Measurements from ENCODE around the gene SYT1. TPM values are rescaled to one million over a fixed set of nuclear protein-coding genes. Genes with fewer than 3 reads are reported as not detected.

The SYT1 gene
- total RNA-seq, 4 donors from 2014 or later, result 1.1 to 3.7 (median 1.9) TPM

DNA sequence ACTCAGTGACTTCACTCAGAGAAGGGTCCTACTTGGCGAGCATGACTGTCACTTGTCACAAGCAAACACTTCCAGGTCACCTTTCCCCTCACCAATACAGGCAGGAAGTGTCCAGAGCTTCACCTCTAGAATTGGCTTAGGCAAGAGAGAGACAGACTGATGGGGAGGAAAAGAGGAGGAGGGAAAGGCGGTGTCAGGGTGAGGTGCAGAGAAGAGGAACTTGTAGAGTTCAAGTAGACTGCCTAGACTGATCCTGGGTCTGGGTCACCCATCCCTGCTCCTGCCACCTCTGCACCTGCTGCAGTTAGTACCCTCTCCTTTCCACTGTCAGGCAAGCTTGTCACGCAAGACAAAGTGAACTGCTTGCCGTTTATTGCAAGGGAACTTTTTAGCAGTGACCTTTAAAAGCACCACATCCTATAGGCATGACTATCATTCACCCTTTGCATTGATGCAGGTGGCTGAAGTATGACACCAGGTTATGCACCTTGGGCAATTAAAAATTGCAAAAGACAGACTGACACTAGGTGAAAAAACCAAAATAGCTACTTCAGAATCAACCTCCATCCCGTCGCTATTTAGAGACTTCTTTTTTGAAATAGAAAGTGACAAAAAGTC, 292.4 kb downstream of the SYT1 start:
- TF ChIP-seq, protein P1, sequence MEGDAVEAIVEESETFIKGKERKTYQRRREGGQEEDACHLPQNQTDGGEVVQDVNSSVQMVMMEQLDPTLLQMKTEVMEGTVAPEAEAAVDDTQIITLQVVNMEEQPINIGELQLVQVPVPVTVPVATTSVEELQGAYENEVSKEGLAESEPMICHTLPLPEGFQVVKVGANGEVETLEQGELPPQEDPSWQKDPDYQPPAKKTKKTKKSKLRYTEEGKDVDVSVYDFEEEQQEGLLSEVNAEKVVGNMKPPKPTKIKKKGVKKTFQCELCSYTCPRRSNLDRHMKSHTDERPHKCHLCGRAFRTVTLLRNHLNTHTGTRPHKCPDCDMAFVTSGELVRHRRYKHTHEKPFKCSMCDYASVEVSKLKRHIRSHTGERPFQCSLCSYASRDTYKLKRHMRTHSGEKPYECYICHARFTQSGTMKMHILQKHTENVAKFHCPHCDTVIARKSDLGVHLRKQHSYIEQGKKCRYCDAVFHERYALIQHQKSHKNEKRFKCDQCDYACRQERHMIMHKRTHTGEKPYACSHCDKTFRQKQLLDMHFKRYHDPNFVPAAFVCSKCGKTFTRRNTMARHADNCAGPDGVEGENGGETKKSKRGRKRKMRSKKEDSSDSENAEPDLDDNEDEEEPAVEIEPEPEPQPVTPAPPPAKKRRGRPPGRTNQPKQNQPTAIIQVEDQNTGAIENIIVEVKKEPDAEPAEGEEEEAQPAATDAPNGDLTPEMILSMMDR (IDR thresholded peaks at IDR 0.05; ENCODE audit: low read depth), result no peak

DNA sequence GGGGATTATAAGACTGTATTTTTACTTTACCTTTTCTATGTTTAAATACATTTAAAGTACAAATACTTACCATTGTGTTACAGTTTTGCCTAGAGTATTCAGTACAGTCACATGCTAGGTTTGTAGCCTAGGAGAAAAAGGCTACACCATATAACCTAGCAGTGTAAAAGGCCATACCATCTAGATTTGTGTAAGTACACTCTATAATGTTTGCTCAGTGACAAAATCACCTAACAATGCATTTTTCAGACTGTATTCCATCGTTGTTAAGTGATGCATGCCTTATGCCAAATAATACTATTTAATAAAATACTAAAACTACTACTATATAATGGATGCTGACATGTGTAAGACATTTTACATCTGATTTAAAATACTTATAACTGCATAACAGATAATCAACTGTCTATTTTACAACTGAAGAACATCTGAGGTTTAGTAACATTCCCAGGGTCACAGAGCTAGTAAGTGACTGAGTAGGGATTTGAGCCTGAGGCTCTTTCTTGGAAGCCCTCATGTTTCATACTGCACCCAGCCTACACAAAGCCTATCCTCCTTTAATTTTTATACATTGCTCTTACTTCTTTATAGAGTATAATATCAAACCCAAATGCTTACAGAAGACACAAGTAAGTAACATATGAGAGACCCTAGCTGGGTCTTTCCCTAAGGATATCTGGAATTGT, 296.8 kb downstream of the SYT1 start:
- TF ChIP-seq, protein P1 (IDR thresholded peaks at IDR 0.05; ENCODE audit: low read depth), result no peak

DNA sequence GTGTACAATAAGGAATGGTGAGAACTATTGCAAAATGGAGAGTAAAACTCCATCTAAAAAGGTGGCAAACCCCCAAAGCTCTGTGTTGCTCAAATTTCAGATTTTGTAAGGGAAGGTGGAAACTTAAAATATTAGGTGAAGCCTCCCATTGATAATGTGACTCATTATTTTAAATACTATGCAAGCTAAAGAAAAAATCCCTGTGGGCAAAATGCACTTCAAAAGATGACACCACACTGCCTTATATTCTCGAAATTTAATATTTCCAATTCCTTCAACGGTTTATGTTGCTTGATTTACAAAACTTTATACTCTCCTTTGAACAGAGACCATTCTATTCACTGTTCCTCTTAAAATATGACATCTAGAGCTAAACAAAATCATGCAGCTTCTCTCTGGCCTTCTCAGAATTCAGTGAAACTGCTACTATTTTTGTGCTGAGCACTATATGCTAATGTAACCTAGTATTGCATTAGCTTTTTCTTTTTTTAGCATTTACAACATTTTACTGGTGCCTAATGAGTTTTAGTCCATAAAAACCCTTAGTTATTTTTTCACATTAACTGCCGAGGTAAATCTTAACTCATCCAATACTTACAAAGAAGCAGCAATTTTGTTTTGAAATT, 297.7 kb downstream of the SYT1 start:
- TF ChIP-seq, protein P1 (IDR thresholded peaks at IDR 0.05; ENCODE audit: low read depth), result no peak

- TF ChIP-seq, protein P1 (IDR thresholded peaks at IDR 0.05; ENCODE audit: low read depth), result no peak
Observed at GRCh38 chr12:79162948-79163347, 298.4 kb downstream of the SYT1 start.

GRCh38 chr12:79164890-79165289, 300.3 kb downstream of the SYT1 start:
- TF ChIP-seq, protein P1 (IDR thresholded peaks at IDR 0.05; ENCODE audit: low read depth), result no peak

DNA sequence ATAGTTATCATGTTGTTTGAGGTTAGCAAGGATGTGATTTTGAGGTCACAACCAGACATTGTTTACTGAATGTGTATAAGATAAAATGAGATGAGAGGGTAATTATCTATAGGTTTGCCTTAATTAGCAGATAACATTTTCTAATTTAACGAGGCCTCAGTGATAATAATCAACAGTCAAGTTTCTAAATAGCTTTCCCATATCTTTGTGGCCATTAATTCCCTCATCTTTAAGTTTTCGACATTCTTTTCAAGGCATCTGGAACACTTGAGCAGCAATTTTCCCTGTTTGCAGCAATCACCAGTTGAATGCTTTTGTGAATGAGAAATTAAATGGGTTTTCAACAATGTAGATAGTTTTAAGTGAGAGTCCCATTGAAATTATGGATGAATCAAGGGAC, 304.1 kb downstream of the SYT1 start:
- TF ChIP-seq, protein P1 (IDR thresholded peaks at IDR 0.05; ENCODE audit: low read depth), result no peak

DNA sequence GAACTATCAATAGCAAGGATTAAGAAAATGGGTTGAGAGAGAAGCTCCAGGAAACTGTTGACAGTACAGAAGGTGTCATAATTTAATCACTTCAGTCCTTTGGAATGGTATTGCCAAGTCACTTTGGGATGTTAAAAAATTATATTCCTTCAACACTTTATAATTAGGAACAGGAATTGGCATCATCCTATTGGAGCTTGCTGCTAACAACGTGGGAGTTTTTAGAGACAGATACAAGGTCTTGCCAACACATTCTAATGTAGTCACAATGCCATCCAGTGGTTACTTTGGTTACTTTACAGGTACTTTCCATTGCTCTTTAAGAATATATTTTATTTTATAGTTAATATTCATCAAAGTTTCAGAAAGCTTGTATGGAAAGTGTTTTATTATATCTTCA, 310.1 kb downstream of the SYT1 start:
- TF ChIP-seq, protein P1 (IDR thresholded peaks at IDR 0.05; ENCODE audit: low read depth), result no peak
